Measurements from ENCODE around the gene IGLL5. TPM values are rescaled to one million over a fixed set of nuclear protein-coding genes. Genes with fewer than 3 reads are reported as not detected.

The IGLL5 gene
- total and polyA plus RNA-seq, 9 of the 15 experiments (the other 6 are each of a cell fraction or from before 2014, with no cell fraction given), result not detected

DNA sequence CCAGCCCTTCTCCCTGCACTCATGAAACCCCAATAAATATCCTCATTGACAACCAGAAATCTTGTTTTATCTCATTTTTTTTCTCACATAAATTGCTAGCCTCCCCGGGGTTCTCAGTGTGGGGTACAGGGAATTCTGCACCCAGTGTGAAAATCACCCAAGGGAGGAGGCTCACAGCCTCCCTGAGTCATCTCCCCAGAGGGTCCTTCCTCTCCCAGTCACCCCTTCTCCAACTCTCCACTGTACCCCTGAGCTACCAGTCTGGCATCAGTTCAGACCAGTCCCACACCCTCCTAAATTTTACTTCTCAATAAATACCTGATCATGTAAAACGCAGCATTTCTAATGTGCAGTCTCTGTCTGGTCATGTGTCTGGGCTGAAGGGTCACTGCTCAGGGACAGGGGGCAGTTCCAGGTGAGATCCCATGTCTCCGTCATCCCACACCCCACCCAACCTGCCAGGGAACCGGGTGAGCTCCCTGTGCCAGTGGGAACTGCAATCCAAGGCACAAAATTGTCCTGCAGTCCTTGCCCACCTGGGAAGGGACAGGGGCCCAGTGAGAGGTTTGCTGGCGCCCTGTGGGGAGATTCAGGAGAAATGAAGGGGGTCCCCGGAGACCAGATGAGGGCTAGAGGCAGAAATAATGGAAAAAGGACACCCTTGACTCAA lies 8.3 kb downstream of the IGLL5 start (continued):
- TF ChIP-seq FOXP1 (CRISPR knock-in tag; IDR thresholded peaks at IDR 0.05) (no peak), ZNF184 (CRISPR knock-in tag; IDR thresholded peaks at IDR 0.05) (0 out of 2 replicates have a peak, but pooled peaks have one; percentile 29), PYGO2 (tag; IDR thresholded peaks at IDR 0.05) (no peak), SIN3A (IDR thresholded peaks at IDR 0.05; ENCODE audit: borderline replicate concordance in 2 of 2, control insufficient read depth in 1 of 2, low read depth in 2 of 2, low read length in 2 of 2) (no peak)
- TF ChIP-seq, protein P1, sequence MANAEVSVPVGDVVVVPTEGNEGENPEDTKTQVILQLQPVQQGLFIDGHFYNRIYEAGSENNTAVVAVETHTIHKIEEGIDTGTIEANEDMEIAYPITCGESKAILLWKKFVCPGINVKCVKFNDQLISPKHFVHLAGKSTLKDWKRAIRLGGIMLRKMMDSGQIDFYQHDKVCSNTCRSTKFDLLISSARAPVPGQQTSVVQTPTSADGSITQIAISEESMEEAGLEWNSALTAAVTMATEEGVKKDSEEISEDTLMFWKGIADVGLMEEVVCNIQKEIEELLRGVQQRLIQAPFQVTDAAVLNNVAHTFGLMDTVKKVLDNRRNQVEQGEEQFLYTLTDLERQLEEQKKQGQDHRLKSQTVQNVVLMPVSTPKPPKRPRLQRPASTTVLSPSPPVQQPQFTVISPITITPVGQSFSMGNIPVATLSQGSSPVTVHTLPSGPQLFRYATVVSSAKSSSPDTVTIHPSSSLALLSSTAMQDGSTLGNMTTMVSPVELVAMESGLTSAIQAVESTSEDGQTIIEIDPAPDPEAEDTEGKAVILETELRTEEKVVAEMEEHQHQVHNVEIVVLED (CRISPR knock-in tag; IDR thresholded peaks at IDR 0.05), result no peak
- TF ChIP-seq, protein P2, sequence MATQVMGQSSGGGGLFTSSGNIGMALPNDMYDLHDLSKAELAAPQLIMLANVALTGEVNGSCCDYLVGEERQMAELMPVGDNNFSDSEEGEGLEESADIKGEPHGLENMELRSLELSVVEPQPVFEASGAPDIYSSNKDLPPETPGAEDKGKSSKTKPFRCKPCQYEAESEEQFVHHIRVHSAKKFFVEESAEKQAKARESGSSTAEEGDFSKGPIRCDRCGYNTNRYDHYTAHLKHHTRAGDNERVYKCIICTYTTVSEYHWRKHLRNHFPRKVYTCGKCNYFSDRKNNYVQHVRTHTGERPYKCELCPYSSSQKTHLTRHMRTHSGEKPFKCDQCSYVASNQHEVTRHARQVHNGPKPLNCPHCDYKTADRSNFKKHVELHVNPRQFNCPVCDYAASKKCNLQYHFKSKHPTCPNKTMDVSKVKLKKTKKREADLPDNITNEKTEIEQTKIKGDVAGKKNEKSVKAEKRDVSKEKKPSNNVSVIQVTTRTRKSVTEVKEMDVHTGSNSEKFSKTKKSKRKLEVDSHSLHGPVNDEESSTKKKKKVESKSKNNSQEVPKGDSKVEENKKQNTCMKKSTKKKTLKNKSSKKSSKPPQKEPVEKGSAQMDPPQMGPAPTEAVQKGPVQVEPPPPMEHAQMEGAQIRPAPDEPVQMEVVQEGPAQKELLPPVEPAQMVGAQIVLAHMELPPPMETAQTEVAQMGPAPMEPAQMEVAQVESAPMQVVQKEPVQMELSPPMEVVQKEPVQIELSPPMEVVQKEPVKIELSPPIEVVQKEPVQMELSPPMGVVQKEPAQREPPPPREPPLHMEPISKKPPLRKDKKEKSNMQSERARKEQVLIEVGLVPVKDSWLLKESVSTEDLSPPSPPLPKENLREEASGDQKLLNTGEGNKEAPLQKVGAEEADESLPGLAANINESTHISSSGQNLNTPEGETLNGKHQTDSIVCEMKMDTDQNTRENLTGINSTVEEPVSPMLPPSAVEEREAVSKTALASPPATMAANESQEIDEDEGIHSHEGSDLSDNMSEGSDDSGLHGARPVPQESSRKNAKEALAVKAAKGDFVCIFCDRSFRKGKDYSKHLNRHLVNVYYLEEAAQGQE (IDR thresholded peaks at IDR 0.05; ENCODE audit: borderline replicate concordance), result no peak
- TF ChIP-seq, protein P2 (CRISPR knock-in tag; IDR thresholded peaks at IDR 0.05; ENCODE audit: low read depth), result no peak

Data from K562 (cell line).